NOMO-1 treated with dmso at 0.1 percent for 144 hours (cell line): ENCODE data around the gene SLC30A3.
A peak's percentile ranks its signal among the peaks of the same experiment; 100 is the strongest.
"Not testable (repeated sequence)": the region's sequence is repeated elsewhere in the genome, so short reads cannot be mapped to it uniquely, and the experiment has no call there.

Experiments
- DNase-seq: peaks from one replicate; lab custom pipeline; 2025; ENCODE audit not compliant: unreplicated experiment; lab: John Stamatoyannopoulos, UW

Gene SLC30A3, protein sequence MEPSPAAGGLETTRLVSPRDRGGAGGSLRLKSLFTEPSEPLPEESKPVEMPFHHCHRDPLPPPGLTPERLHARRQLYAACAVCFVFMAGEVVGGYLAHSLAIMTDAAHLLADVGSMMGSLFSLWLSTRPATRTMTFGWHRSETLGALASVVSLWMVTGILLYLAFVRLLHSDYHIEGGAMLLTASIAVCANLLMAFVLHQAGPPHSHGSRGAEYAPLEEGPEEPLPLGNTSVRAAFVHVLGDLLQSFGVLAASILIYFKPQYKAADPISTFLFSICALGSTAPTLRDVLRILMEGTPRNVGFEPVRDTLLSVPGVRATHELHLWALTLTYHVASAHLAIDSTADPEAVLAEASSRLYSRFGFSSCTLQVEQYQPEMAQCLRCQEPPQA

DNA sequence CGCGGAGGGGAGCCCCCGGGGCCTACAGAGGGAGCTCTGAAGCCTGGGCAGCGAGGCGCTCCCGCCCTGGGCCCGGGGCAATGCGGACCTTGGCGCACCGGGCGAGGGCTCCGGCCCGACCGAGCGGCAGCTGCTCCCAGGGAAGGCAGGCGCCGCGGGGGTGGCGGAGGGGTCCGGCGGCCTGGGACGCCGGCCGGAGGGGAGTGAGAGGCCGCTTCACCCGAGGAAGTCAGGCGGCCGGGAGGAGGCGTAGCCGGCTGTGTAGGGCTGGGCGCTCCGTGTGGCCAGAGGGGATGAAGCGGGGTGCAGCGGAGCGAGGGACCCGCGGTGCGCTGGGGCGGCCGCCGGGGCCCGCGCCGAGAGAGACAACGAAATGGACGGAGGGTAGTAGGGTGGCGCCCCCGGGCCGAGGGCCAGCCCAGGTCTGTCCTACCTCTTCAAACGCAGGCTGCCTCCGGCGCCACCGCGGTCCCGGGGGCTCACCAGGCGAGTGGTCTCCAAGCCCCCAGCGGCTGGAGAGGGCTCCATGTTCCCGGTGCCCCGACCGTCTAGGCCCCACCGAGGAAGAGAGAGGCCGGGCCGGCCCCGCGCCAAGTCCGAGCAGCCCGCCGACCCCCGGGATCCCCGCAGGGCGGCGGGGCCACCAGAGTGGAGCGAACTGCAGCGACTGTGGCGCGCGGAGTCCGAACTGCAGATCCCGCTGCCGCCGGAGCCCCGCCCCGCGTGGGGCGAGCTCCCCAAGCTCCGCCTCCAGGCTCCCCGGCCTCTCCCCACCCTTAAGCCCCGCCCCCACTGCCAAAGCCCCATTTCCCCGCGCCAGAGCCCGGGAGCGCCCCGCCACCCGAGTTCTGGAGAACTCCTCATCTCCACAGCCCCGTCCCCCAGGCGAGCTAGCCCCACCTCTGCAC, at the start of gene SLC30A3:
TSS of gene SLC30A3 (minus strand) at position 669 of the 908 bp plus-strand sequence. CDS start at position 528, 141 bp downstream.
- DNase-seq = no peak

DNA sequence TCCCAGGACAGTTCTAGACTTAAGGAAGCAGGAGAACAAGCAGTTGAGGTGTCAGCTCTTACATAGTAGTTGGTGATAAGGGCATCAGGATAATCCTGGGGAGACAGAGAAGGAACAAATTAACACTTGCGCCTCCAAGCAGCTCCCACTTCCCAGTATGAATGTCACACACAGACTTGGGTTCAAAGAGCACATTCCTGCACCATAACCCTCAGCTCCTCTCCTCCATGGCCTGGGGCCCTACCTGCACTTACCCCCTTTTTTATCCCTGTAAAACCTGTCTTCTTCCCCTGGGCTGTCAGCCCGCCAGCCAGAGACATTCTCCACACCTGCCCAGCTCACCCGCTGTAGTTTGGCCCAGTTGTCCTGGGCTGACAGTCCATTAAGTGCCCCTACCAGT, 49.3 kb upstream of the SLC30A3 start:
- DNase-seq = no peak

- no peak for DNase-seq
These were observed 46.8 kb upstream of the SLC30A3 start for GRCh38 chr2:27309651-27310050.

DNA sequence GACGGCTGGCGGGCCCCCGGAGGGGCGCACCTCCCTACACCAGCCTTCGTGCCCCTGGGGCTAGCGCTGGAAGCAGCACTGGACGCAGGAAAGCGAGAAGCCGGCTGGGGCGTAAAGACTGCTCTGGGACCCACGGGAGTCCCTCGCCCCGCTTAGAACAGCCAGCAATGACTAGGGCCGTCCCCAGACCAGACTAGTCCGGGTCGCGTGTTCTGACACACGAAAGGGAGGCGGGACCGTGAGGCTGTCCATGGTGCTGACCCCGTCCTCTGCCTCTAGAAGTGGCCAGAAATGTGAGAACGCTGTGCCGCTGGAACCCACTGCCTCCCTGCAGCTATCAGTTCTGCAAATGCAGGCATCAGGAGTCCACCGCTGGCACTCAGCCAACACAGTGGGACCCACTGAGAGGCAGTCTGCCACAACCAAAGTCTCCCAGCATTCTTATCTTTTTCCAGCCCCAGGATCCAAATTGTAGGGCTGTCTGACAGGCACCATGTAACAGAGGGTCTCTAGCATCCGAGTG, 45.6 kb upstream of the SLC30A3 start, which contains the start of gene UCN:
TSS of gene UCN (minus strand) at position 87 of the 523 bp plus-strand sequence. CDS start 550 bp downstream, outside the sequence.
- no peak for DNase-seq

DNA sequence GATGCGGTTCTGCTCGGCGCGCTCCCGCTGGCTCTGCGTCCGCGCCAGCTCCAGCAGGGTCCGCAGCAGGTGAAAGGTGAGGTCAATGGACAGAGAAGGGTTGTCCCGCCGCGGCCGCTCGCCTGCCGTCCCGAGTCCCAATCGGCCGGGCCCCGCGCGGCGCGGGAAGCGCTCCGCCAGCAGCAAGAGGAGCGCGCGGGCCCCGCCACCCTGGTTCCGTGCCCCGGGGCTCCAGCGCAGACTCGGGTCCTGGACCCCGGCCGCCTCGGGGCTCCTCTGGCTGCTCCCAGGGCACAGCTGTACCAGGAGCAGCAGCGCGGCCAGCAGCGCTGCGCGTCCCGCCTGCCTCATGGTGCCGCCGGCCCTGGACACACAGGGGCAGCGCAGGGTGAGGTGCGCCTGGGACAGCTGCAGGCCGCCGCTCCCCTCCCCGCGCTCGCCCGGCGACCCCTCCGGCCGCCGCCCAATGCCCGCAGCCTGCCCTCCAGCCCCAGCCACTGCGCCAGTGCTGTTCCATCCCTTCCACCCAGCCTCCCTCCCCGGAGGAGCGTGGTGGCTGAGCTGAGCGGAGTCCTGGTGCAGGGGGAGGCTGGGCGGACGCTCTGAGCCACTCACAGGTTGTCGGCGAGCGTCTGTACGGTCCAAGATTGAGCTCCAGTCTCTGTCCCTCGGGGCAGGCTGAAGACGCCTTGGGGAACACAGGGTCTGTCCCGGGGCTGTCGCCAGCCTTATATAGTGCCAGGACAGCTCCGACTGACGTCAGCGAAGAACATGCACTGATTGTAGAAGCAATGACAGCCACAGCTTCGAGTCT, 44.9 kb upstream of the SLC30A3 start:
- DNase-seq = no peak

GRCh38 chr2:27307287-27307544, 44.4 kb upstream of the SLC30A3 start:
- no peak for DNase-seq

DNA sequence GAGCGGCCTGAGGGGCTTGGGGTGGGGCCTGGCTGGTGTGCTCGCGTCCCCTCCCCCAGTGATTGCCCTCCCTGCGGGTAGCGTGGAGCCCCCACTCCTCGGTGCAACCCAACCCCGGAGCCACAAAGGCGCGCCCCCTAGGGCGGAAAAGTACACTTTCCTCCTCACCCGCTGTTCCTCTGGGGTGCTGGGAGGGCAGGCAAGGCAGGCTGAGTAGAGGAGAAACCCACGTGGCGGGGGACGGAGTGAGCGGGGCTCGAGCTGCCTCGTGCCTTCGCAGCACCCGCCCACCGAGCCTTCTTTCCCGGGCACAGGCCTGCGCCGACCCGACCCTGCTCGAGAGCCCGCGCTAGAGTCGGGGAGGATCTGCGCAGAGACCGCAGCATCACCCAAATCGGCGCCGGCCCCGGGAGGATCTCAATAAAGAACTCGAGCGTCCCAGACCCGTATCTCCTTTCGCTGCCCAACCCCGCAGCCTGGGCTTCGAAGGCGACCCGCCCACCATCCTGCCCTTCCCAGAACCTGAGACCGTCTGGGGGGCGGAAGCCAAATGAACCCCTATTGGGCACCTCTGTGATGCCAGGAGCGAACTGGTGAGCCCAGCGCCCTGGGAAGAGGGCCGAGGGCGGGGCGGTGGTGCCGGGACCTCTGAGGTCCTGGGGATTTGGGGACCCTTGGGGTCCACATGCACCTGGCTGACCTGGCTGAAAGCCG, 43.9 kb upstream of the SLC30A3 start:
- no peak for DNase-seq

- DNase-seq = no peak
These were observed 43.3 kb upstream of the SLC30A3 start for GRCh38 chr2:27306136-27306535.

DNA sequence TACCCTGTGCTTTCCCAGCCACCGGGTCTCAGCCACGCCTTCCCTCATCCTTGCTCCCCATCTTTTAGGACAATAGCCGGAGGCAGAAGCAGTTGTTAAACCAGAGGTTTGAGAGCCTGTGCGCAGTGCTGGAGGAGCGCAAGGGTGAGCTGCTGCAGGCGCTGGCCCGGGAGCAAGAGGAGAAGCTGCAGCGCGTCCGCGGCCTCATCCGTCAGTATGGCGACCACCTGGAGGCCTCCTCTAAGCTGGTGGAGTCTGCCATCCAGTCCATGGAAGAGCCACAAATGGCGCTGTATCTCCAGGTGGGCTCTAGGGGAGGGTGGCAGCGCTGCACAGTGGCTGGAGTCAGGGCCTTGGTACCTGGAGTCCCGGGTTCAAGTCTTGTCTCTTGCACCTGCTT, 42.7 kb upstream of the SLC30A3 start:
- DNase-seq = no peak

DNA sequence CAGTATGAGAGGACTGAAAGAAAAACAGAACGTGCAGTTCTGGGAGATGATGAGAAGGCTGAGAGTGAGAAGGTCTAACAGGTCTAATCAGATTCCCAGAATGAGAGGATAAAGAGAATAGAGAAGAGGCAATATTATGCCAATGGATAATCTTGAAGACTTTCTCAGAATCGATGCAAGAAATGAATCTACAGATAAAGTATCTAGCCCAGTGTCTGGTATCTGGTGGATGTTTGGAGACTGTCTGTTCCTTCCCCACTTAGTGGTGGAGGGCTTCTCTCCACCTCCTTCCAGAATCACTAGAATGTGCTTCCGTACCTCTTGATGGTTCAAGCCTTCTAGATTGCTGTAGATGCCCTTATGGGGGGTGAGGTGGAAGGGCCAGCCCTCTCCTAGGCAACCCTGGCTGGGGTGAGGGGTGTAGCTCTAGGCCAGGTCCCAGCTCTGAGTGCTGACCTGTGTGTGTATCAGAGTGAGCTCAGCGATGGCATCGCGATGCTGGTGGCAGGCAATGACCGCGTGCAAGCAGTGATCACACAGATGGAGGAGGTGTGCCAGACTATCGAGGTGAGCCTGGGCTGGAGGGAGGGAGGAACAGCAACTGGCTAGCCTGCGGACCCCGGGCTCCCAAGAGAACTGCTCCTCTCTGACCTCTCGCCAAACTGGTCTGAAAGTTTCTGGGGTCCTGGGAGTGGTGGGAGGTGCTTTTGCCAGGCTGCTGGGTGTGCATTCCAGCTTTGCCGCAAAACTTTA, 41.8 kb upstream of the SLC30A3 start:
- DNase-seq = no peak

GRCh38 chr2:27303093-27304025, 40.5 kb upstream of the SLC30A3 start:
- peak; percentile 22 for DNase-seq

DNA sequence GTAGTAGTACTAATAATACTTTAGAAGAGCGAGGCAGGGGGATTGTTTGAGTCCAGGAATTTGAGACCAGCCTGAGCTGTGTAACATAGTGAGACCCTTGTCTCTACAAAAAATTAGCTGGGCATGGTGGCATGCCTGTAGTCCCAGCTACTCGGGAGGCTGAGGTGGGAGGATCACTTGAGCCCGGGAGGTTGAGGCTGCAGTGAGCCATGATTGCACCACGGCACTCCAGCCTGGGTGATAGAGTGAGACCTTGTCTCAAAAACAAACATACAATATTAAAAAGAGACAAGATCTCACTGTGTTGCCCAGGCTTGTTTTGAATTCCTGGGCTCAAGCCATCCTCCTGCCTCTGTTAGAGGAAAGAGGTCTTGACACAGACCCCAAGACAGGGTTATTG, 37.8 kb upstream of the SLC30A3 start:
- DNase-seq = not testable (repeated sequence)

DNA sequence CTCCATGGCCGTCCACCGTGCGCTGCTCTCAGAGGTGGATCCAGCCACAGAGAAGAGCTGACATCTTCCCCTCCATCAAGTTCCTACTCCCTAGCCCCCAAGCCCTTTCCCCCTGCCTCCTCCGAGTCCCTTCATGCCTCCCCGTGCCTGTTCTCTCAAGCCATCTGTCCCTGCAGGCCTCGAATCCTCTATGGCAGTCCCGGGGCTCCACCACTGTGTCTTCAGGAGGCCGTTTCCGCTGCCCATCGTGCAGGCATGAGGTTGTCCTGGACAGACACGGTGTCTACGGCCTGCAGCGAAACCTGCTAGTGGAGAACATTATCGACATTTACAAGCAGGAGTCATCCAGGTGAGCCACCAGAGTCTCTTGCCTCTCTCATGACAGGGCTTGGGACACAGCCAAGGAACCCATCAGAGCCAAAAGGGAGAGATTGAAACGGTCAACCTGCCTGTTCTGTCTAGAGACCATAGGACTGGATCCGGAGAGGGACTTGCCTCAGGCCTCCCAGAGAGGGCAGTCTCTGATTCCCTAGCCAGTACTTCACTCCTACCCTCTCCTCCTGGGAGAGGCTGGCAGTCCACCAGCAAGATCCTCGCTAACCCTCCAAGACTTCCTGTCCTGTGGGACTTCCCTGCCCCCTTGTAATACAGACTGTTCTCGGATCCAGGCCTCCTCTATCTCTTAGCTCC, 35.7 kb upstream of the SLC30A3 start:
- no peak for DNase-seq

GRCh38 chr2:27297195-27297594, 34.3 kb upstream of the SLC30A3 start:
- DNase-seq = no peak

DNA sequence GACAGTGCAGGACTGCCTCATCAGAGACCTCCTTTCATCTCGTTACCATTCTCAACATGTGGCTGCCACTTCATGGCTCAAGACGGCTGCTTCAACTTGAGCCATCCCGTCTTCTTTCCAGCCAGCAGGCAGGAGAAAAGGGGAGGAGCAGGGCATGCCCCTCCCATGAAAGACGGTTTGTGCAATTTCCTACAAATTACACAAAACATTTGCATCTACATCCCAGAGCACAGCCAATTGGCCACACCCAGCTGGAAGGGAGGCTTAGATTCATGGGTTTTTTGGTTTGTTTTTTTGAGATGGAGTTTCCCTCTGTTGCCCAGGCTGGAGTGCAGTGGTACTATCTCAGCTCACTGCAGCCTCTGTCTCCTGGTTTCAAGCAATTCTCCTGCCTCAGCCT, 33.6 kb upstream of the SLC30A3 start:
- peak; percentile 13 for DNase-seq

- DNase-seq = no peak
These were observed 32.1 kb upstream of the SLC30A3 start for GRCh38 chr2:27294928-27295327.

- no peak for DNase-seq
These were observed 29.0 kb upstream of the SLC30A3 start for GRCh38 chr2:27291865-27292264.

- DNase-seq = no peak
These were observed 27.7 kb upstream of the SLC30A3 start for GRCh38 chr2:27290549-27290948.
